ENCODE measurements around the gene SLC12A5. TPM values are rescaled to one million over a fixed set of nuclear protein-coding genes. Genes with fewer than 3 reads are reported as not detected.

SLC12A5 gene
- total RNA-seq, 1 experiment from 2014 or later: 7.2 TPM

DNA sequence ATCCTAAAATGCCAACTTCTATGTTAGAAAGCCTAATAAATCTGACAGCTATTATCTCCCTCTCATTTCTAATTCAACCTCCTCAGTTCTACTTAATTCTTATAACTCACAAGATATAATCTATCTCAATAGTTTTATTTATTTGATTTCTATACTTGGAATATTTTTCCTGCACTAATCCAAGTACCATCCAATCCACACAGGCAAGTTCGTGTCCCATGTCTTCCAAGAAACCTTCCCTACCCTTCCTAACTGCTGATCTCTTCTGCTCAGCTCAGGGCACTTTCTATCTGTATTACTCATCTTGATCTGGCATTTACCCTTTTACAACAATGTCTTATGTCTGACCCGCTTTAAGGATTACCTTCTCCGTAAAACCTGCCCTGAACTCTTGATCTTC is 42.6 kb downstream of the SLC12A5 start:
- CTCF ChIA-PET: no interaction called here
- H3K9me3 Mint-ChIP-seq: no peaks in the 10 kb centered on the region
- H3K36me3 Mint-ChIP-seq: peaks cover 21% of the 10 kb centered on the region
- TF ChIP-seq GRHL2 (CRISPR knock-in tag; IDR thresholded peaks at IDR 0.05; ENCODE audit: insufficient replicate concordance, severe bottlenecking) (no peak), IRF2 (CRISPR knock-in tag; IDR thresholded peaks at IDR 0.05; ENCODE audit: borderline replicate concordance, low read depth) (no peak), ZNF317 (CRISPR knock-in tag; IDR thresholded peaks at IDR 0.05; ENCODE audit: borderline replicate concordance, low read depth) (no peak), ETV6 (CRISPR knock-in tag; IDR thresholded peaks at IDR 0.05) (no peak), TEAD1 (CRISPR knock-in tag; IDR thresholded peaks at IDR 0.05) (no peak)
- TF ChIP-seq, protein P1, sequence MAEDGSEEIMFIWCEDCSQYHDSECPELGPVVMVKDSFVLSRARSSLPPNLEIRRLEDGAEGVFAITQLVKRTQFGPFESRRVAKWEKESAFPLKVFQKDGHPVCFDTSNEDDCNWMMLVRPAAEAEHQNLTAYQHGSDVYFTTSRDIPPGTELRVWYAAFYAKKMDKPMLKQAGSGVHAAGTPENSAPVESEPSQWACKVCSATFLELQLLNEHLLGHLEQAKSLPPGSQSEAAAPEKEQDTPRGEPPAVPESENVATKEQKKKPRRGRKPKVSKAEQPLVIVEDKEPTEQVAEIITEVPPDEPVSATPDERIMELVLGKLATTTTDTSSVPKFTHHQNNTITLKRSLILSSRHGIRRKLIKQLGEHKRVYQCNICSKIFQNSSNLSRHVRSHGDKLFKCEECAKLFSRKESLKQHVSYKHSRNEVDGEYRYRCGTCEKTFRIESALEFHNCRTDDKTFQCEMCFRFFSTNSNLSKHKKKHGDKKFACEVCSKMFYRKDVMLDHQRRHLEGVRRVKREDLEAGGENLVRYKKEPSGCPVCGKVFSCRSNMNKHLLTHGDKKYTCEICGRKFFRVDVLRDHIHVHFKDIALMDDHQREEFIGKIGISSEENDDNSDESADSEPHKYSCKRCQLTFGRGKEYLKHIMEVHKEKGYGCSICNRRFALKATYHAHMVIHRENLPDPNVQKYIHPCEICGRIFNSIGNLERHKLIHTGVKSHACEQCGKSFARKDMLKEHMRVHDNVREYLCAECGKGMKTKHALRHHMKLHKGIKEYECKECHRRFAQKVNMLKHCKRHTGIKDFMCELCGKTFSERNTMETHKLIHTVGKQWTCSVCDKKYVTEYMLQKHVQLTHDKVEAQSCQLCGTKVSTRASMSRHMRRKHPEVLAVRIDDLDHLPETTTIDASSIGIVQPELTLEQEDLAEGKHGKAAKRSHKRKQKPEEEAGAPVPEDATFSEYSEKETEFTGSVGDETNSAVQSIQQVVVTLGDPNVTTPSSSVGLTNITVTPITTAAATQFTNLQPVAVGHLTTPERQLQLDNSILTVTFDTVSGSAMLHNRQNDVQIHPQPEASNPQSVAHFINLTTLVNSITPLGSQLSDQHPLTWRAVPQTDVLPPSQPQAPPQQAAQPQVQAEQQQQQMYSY (CRISPR knock-in tag; IDR thresholded peaks at IDR 0.05): peak; percentile 81
- TF ChIP-seq, protein P2, sequence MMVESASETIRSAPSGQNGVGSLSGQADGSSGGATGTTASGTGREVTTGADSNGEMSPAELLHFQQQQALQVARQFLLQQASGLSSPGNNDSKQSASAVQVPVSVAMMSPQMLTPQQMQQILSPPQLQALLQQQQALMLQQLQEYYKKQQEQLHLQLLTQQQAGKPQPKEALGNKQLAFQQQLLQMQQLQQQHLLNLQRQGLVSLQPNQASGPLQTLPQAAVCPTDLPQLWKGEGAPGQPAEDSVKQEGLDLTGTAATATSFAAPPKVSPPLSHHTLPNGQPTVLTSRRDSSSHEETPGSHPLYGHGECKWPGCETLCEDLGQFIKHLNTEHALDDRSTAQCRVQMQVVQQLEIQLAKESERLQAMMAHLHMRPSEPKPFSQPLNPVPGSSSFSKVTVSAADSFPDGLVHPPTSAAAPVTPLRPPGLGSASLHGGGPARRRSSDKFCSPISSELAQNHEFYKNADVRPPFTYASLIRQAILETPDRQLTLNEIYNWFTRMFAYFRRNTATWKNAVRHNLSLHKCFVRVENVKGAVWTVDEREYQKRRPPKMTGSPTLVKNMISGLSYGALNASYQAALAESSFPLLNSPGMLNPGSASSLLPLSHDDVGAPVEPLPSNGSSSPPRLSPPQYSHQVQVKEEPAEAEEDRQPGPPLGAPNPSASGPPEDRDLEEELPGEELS (CRISPR knock-in tag; IDR thresholded peaks at IDR 0.05): no peak
- POLR2A ChIA-PET: no interaction called here
- H3K4me1 Mint-ChIP-seq: peaks cover 8% of the 10 kb centered on the region
- no peak for ATAC-seq
- H3K27ac Mint-ChIP-seq: no peak overlapping the region
- H3K4me3 Mint-ChIP-seq: no peak overlapping the region
- H3K27me3 Mint-ChIP-seq (ENCODE audit: low read depth): no peaks in the 10 kb centered on the region
- DNase-seq (ENCODE audit: low spot score): no peak

DNA sequence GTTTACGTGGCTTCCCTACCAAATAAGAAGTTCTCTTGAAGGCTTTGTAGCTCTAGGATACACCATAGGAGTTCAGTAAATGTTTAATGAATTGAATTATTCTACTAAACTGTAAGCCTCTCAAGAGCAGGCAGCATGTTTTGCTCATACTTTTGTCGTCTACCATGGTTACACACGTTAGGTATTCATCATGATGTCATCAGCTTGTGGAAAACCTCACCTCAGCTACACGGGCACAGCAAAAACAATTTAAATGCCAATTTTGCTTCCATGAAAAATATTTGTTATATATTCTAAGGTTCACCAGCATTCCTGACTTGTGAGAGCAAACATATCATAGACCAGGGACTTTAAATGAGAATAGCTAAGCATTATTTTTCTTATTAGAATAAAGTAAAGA is 44.0 kb downstream of the SLC12A5 start:
- no peak overlapping the region for H3K4me3 Mint-ChIP-seq
- no peaks in the 10 kb centered on the region for H3K9me3 Mint-ChIP-seq
- H3K4me1 Mint-ChIP-seq: peaks cover 20% of the 10 kb centered on the region
- DNase-seq (ENCODE audit: low spot score): no peak
- H3K27ac Mint-ChIP-seq: no peak overlapping the region
- no peak for ATAC-seq
- no peaks in the 10 kb centered on the region for H3K27me3 Mint-ChIP-seq (ENCODE audit: low read depth)
- POLR2A ChIA-PET: interaction anchor here (1.0 kb wide), 1 partner anchor 11 kb away, joined by 3 read pairs; no protein-coding TSS in a partner anchor
- peaks cover 16% of the 10 kb centered on the region for H3K36me3 Mint-ChIP-seq
- CTCF ChIA-PET: interaction anchor here (1.4 kb wide), 1 partner anchor 103 kb away, joined by 3 read pairs; no protein-coding TSS in a partner anchor
- TF ChIP-seq, protein P3, sequence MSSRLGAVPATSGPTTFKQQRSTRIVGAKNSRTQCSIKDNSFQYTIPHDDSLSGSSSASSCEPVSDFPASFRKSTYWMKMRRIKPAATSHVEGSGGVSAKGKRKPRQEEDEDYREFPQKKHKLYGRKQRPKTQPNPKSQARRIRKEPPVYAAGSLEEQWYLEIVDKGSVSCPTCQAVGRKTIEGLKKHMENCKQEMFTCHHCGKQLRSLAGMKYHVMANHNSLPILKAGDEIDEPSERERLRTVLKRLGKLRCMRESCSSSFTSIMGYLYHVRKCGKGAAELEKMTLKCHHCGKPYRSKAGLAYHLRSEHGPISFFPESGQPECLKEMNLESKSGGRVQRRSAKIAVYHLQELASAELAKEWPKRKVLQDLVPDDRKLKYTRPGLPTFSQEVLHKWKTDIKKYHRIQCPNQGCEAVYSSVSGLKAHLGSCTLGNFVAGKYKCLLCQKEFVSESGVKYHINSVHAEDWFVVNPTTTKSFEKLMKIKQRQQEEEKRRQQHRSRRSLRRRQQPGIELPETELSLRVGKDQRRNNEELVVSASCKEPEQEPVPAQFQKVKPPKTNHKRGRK (CRISPR knock-in tag; IDR thresholded peaks at IDR 0.05; ENCODE audit: borderline replicate concordance): no peak
- TF ChIP-seq CREM (CRISPR knock-in tag; IDR thresholded peaks at IDR 0.05) (no peak), ZNF671 (CRISPR knock-in tag; IDR thresholded peaks at IDR 0.05) (no peak), ZNF219 (CRISPR knock-in tag; IDR thresholded peaks at IDR 0.05; ENCODE audit: borderline replicate concordance) (no peak), NR3C1 (CRISPR knock-in tag; conservative IDR thresholded peaks at IDR 0.05; ENCODE audit: low read depth) (no peak), TP53 (CRISPR knock-in tag; IDR thresholded peaks at IDR 0.05) (no peak), ZNF416 (CRISPR knock-in tag; IDR thresholded peaks at IDR 0.05) (no peak), ZNF317 (CRISPR knock-in tag; IDR thresholded peaks at IDR 0.05; ENCODE audit: borderline replicate concordance, low read depth) (no peak)
- TF ChIP-seq, protein P4, sequence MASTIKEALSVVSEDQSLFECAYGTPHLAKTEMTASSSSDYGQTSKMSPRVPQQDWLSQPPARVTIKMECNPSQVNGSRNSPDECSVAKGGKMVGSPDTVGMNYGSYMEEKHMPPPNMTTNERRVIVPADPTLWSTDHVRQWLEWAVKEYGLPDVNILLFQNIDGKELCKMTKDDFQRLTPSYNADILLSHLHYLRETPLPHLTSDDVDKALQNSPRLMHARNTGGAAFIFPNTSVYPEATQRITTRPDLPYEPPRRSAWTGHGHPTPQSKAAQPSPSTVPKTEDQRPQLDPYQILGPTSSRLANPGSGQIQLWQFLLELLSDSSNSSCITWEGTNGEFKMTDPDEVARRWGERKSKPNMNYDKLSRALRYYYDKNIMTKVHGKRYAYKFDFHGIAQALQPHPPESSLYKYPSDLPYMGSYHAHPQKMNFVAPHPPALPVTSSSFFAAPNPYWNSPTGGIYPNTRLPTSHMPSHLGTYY (CRISPR knock-in tag; IDR thresholded peaks at IDR 0.05): no peak
- TF ChIP-seq, protein P5, sequence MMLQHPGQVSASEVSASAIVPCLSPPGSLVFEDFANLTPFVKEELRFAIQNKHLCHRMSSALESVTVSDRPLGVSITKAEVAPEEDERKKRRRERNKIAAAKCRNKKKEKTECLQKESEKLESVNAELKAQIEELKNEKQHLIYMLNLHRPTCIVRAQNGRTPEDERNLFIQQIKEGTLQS (CRISPR knock-in tag; conservative IDR thresholded peaks at IDR 0.05): no peak
- TF ChIP-seq, protein P6, sequence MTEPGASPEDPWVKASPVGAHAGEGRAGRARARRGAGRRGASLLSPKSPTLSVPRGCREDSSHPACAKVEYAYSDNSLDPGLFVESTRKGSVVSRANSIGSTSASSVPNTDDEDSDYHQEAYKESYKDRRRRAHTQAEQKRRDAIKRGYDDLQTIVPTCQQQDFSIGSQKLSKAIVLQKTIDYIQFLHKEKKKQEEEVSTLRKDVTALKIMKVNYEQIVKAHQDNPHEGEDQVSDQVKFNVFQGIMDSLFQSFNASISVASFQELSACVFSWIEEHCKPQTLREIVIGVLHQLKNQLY (CRISPR knock-in tag; IDR thresholded peaks at IDR 0.05): no peak
- TF ChIP-seq, protein P7, sequence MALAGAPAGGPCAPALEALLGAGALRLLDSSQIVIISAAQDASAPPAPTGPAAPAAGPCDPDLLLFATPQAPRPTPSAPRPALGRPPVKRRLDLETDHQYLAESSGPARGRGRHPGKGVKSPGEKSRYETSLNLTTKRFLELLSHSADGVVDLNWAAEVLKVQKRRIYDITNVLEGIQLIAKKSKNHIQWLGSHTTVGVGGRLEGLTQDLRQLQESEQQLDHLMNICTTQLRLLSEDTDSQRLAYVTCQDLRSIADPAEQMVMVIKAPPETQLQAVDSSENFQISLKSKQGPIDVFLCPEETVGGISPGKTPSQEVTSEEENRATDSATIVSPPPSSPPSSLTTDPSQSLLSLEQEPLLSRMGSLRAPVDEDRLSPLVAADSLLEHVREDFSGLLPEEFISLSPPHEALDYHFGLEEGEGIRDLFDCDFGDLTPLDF (CRISPR knock-in tag; IDR thresholded peaks at IDR 0.05): no peak
- TF ChIP-seq, protein P8, sequence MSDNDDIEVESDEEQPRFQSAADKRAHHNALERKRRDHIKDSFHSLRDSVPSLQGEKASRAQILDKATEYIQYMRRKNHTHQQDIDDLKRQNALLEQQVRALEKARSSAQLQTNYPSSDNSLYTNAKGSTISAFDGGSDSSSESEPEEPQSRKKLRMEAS (CRISPR knock-in tag; IDR thresholded peaks at IDR 0.05): no peak
- TF ChIP-seq, protein P9, sequence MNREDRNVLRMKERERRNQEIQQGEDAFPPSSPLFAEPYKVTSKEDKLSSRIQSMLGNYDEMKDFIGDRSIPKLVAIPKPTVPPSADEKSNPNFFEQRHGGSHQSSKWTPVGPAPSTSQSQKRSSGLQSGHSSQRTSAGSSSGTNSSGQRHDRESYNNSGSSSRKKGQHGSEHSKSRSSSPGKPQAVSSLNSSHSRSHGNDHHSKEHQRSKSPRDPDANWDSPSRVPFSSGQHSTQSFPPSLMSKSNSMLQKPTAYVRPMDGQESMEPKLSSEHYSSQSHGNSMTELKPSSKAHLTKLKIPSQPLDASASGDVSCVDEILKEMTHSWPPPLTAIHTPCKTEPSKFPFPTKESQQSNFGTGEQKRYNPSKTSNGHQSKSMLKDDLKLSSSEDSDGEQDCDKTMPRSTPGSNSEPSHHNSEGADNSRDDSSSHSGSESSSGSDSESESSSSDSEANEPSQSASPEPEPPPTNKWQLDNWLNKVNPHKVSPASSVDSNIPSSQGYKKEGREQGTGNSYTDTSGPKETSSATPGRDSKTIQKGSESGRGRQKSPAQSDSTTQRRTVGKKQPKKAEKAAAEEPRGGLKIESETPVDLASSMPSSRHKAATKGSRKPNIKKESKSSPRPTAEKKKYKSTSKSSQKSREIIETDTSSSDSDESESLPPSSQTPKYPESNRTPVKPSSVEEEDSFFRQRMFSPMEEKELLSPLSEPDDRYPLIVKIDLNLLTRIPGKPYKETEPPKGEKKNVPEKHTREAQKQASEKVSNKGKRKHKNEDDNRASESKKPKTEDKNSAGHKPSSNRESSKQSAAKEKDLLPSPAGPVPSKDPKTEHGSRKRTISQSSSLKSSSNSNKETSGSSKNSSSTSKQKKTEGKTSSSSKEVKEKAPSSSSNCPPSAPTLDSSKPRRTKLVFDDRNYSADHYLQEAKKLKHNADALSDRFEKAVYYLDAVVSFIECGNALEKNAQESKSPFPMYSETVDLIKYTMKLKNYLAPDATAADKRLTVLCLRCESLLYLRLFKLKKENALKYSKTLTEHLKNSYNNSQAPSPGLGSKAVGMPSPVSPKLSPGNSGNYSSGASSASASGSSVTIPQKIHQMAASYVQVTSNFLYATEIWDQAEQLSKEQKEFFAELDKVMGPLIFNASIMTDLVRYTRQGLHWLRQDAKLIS (CRISPR knock-in tag; IDR thresholded peaks at IDR 0.05; ENCODE audit: borderline replicate concordance): no peak
